ENCODE data around the gene SMYD3.
"Not testable (repeated sequence)": the region's sequence is repeated elsewhere in the genome, so short reads cannot be mapped to it uniquely, and the experiment has no call there.

The SMYD3 gene

GRCh38 chr1:246343251-246343650, 163.8 kb downstream of the SMYD3 start:
- DNase-seq, result no peak

GRCh38 chr1:246338546-246338945, 168.5 kb downstream of the SMYD3 start:
- DNase-seq, result no peak

GRCh38 chr1:246338098-246338497, 169.0 kb downstream of the SMYD3 start:
- no peak for DNase-seq

- DNase-seq, result no peak
These were observed 171.9 kb downstream of the SMYD3 start for GRCh38 chr1:246335151-246335550.

GRCh38 chr1:246333855-246334254, 173.2 kb downstream of the SMYD3 start:
- DNase-seq, result no peak

- no peak for DNase-seq
These were observed 175.0 kb downstream of the SMYD3 start for GRCh38 chr1:246332078-246332477.

GRCh38 chr1:246329900-246330299, 177.2 kb downstream of the SMYD3 start:
- no peak for DNase-seq

GRCh38 chr1:246329292-246329691, 177.8 kb downstream of the SMYD3 start:
- DNase-seq, result not testable (repeated sequence)

GRCh38 chr1:246324711-246325110, 182.4 kb downstream of the SMYD3 start:
- no peak for DNase-seq

- not testable (repeated sequence) for DNase-seq
These were observed 183.0 kb downstream of the SMYD3 start for GRCh38 chr1:246324033-246324432.

GRCh38 chr1:246320286-246320685, 186.8 kb downstream of the SMYD3 start:
- no peak for DNase-seq

GRCh38 chr1:246319083-246319714, 187.9 kb downstream of the SMYD3 start:
- DNase-seq, result no peak

- DNase-seq, result no peak
These were observed 188.5 kb downstream of the SMYD3 start for GRCh38 chr1:246318622-246319021.

- no peak for DNase-seq
These were observed 189.1 kb downstream of the SMYD3 start for GRCh38 chr1:246318036-246318359.

GRCh38 chr1:246317332-246318035, 189.6 kb downstream of the SMYD3 start:
- no peak for DNase-seq

- DNase-seq, result no peak
These were observed 195.6 kb downstream of the SMYD3 start for GRCh38 chr1:246311461-246311860.

- DNase-seq, result no peak
These were observed 197.7 kb downstream of the SMYD3 start for GRCh38 chr1:246309247-246309884.

- DNase-seq, result no peak
These were observed 198.5 kb downstream of the SMYD3 start for GRCh38 chr1:246308533-246309075.

GRCh38 chr1:246306415-246307037, 200.6 kb downstream of the SMYD3 start:
- DNase-seq, result no peak

- DNase-seq, result no peak
These were observed 202.4 kb downstream of the SMYD3 start for GRCh38 chr1:246304484-246305259.

GRCh38 chr1:246302711-246303317, 204.3 kb downstream of the SMYD3 start:
- no peak for DNase-seq

GRCh38 chr1:246302251-246302625, 204.8 kb downstream of the SMYD3 start:
- no peak for DNase-seq

Measured in activated effector memory CD4-positive, alpha-beta T cell treated with Interleukin-2 at 50 U/mL for 16 hours (primary cell).